ENCODE measurements around the gene TNS1.

Gene TNS1

GRCh38 chr2:217912098-217913024 lies 90.4 kb downstream of the TNS1 start:
- DNase-seq (ENCODE audit: low spot score), result no peak
- no peak for TF ChIP-seq CTCF (IDR thresholded peaks at IDR 0.05; ENCODE audit: extremely low read depth, missing control alignments)

- DNase-seq (ENCODE audit: low spot score), result no peak
- no peak for TF ChIP-seq CTCF (IDR thresholded peaks at IDR 0.05; ENCODE audit: extremely low read depth, missing control alignments)
Observed at GRCh38 chr2:217911283-217912097, 91.3 kb downstream of the TNS1 start.

GRCh38 chr2:217910875-217911212 lies 92.0 kb downstream of the TNS1 start:
- no peak for TF ChIP-seq CTCF (IDR thresholded peaks at IDR 0.05; ENCODE audit: extremely low read depth, missing control alignments)
- no peak for DNase-seq (ENCODE audit: low spot score)

GRCh38 chr2:217909156-217909820 lies 93.5 kb downstream of the TNS1 start:
- DNase-seq (ENCODE audit: low spot score), result no peak
- no peak for TF ChIP-seq CTCF (IDR thresholded peaks at IDR 0.05; ENCODE audit: extremely low read depth, missing control alignments)

- DNase-seq (ENCODE audit: low spot score), result no peak
- TF ChIP-seq CTCF (IDR thresholded peaks at IDR 0.05; ENCODE audit: extremely low read depth, missing control alignments), result no peak
Observed at GRCh38 chr2:217908544-217908943, 94.3 kb downstream of the TNS1 start.

- DNase-seq (ENCODE audit: low spot score), result no peak
Observed at GRCh38 chr2:217907266-217907665, 95.5 kb downstream of the TNS1 start.

More at GRCh38 chr2:217907266-217907665, 95.5 kb downstream of the TNS1 start:
- no peak for TF ChIP-seq CTCF (IDR thresholded peaks at IDR 0.05; ENCODE audit: extremely low read depth, missing control alignments)
